Omental fat pad (tissue), 4 donors: ENCODE measurements around the gene IRX5. TPM values are rescaled to one million over a fixed set of nuclear protein-coding genes. Genes with fewer than 3 reads are reported as not detected.

Source experiments
- ATAC-seq: fragments of 150-250 bp; one replicate; pipeline ENCODE4 v1.9.1; 2016; ENCODE audit warnings: mild to moderate bottlenecking, moderate library complexity; ENCODE audit not compliant: low FRiP score
- DNase-seq: peaks from one replicate; pipeline ENCODE4 v3.0.0-alpha.2; 2019; ENCODE audit warnings: low spot score
- CTCF ChIP-seq, 3 donors: fragments of 450-650 bp; IDR thresholded peaks; one replicate each; pipeline ENCODE4 v1.5.1; 2016 to 2017; ENCODE audit warnings: antibody characterized with exemption in 3 of 3, mild to moderate bottlenecking in 3 of 3, moderate library complexity in 2 of 3
- total RNA-seq, 4 donors: library from RNA; depleted of rRNA; stranded (reverse); fragments of >200 nt; gene quantifications; one replicate each; pipeline ENCODE4 v1.1.0, GENCODE V29; 2016

Gene IRX5
- total RNA-seq, 4 donors from 2014 or later: not detected

DNA sequence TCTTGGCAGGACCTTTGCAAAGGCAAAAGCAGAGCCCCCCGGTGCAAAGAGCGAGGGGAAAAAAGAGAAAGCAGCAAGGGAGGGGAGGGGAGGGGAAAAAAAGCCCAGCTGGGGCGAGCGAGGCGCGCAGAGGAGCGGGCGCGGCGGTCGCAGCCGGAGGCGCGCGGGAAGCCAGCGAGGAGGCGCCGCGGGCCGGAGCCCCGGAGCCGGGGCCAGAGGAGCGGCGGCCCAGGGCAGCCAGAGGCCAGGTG lies 129 bp downstream of the IRX5 start:
- DNase-seq (no peak), ATAC-seq (no peak)
- no peak for TF ChIP-seq CTCF (IDR thresholded peaks at IDR 0.05)

DNA sequence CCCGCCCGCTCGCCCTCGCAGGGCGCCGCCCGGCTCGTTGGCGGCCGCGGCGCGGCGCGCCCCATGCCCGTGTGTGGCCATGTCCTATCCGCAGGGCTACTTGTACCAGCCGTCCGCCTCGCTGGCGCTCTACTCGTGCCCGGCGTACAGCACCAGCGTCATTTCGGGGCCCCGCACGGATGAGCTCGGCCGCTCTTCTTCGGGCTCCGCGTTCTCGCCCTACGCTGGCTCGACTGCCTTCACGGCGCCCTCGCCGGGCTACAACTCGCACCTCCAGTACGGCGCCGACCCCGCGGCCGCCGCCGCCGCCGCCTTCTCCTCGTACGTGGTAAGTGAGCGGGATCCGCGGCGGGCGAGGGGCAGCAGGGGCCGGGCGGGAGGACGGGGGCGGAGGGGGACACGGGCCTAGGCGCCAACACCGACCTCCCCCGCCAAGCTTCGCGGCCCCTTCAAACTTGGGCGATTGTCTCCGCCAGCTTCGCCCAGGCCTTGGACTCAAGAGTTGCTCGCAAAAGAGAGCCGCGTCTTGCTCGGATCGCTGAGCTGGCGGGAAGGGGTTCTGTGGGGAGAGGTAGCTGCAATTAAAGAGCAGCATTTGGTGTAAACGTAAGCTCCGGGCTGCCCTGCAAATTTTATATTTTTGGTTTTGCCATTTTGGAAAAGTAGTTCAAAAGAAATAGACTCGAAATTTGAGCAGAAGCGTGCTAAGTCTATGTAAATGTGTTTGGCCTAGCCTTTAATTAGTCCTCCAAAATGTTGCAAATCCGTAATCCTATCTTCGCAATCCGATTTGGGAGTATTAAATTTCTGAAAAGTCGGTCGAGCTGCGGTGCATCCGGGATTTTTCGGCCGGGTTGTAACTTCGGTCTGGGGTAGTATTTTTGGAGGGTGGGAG lies 702 bp downstream of the IRX5 start:
- DNase-seq (no peak), ATAC-seq (no peak)
- no peak for TF ChIP-seq CTCF (IDR thresholded peaks at IDR 0.05)

DNA sequence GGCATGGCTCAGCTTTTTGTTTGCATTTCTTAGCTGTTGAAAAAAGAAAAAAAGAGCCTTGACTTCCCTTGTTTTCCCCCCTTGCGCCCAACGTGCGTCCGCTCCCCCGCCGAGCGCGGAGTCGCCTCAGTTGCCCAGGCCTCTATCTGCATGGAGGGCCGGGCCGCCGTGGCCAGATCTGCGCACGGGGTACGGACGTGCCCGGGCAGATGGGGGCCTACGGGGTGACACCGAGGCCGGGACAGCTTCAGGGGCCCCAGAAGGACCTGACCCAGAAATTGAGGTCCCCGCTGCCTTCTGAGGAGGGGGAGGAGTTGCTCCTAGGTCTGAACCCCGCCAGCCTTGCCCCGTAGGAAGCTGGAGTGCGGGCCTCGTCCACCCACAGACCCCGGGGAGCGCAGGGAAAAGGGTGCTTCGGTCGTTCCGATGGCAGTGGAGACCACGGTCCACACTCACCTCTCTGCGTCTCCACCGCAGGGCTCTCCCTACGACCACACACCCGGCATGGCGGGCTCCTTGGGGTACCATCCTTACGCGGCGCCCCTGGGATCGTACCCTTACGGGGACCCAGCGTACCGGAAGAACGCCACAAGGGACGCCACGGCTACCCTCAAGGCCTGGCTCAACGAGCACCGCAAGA lies 1.5 kb downstream of the IRX5 start:
- TF ChIP-seq CTCF (IDR thresholded peaks at IDR 0.05): no peak
- DNase-seq (no peak), ATAC-seq (no peak)

DNA sequence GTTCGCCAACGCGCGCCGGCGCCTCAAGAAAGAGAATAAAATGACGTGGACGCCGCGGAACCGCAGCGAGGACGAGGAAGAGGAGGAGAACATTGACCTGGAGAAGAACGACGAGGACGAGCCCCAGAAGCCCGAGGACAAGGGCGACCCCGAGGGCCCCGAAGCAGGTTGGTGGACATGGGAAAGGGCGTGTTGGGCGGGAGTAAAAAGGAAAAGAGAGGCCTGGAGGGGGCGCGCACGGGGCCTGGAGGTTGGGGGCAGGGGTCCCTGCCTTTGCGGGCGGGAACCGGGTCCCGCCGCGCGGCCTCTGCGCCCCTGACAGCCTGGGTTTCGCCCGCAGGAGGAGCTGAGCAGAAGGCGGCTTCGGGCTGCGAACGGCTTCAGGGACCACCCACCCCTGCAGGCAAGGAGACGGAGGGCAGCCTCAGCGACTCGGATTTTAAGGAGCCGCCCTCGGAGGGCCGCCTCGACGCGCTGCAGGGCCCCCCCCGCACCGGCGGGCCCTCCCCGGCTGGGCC lies 2.1 kb downstream of the IRX5 start:
- DNase-seq: no peak
- no peak for TF ChIP-seq CTCF (IDR thresholded peaks at IDR 0.05)
- ATAC-seq: no peak

DNA sequence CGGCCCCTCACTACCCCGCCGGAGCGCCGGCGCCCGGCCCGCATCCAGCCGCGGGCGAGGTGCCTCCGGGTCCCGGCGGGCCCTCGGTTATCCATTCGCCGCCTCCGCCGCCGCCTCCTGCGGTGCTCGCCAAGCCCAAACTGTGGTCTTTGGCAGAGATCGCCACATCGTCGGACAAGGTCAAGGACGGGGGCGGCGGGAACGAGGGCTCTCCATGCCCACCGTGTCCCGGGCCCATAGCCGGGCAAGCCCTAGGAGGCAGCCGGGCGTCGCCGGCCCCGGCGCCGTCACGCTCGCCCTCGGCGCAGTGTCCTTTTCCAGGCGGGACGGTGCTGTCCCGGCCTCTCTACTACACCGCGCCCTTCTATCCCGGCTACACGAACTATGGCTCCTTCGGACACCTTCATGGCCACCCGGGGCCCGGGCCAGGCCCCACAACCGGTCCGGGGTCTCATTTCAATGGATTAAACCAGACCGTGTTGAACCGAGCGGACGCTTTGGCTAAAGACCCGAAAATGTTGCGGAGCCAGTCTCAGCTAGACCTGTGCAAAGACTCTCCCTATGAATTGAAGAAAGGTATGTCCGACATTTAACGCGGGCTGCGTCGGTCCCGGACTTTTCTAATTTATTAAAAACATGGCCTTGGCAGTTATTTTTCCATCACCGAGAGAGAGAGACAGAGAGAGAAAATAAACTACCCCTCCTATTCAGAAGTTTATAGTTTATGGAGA lies 2.8 kb downstream of the IRX5 start:
- TF ChIP-seq CTCF (IDR thresholded peaks at IDR 0.05): no peak
- DNase-seq: no peak
- no peak for ATAC-seq

DNA sequence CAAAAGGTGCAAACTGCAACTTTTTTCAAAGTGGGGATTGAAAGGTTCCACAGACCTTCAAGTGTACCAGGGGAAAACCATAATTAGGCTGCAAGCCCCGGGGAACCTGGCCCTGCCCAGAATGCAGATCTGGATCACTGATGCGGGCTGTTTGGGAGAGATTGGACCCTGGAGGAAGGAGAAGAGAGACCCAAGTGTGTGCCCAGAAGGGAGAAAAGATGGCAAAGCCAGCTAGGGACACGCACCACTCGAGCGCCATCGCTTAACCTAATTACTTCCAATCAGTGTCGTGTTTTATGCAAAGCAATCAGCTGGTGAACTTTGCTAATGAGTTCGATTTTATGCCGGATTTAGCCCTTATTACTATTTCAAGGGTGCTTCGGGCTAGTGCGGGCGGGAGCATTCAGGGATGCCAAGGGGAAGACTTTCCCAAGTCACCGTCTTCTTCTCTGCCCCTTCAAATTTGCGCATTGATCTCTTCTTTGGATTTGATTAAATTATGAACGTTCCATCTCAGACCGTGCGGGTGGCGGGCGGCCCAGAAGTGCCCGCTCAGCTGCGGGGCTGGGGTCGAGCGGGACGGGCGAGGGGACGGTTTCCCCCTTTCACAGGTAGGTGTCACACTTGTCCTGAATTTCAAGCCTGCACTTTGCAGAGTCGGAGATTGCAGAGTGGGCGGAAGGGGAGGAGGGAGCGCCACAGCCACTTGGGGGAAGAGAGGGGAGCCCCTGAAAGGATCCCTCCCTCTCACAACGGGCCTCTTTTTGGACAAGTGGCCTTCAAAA lies 4.0 kb downstream of the IRX5 start:
- DNase-seq (no peak), ATAC-seq (no peak)
- no peak for TF ChIP-seq CTCF (IDR thresholded peaks at IDR 0.05)
